Endothelial cell of umbilical vein (primary cell): Measurements from ENCODE around the gene IFNG-AS1. TPM values are rescaled to one million over a fixed set of nuclear protein-coding genes. Genes with fewer than 3 reads are reported as not detected.

Source experiments
- BruUV-seq: library from RNA; stranded (reverse); fragments of 400-500 nt; replicated peaks from 2 replicates; lab custom pipeline; 2021; lab: Mats Ljungman, UMichigan
- CTCF ChIA-PET: fragments of 300-600, 350-600 bp; sonication (Branson Sonifier 250); formaldehyde crosslinking; loops from one replicate; lab custom pipeline; 2021; ENCODE audit warnings: antibody characterized with exemption, inconsistent platforms; lab: Charles Lee
- POLR2A ChIA-PET: fragments of 300-600, 350-600 bp; sonication (Branson Sonifier 250); formaldehyde crosslinking; loops from one replicate; lab custom pipeline; 2021; ENCODE audit warnings: antibody characterized with exemption, inconsistent platforms; lab: Charles Lee
- DNase-seq: peaks from one replicate; pipeline ENCODE4 v3.0.0-alpha.2; 2011; ENCODE audit warnings: low read depth, low spot score
- FAIRE-seq: peaks from 2 replicates; lab custom pipeline; 2011; peaks lifted over from hg19 to GRCh38; lab: Jason Lieb, UNC
- H2AFZ ChIP-seq: 2 replicates; pipeline ENCODE4 v1.6.0; 2012; ENCODE audit warnings: low read depth, low read length, control low read depth, inconsistent platforms
- H3K27ac ChIP-seq: 2 replicates; pipeline ENCODE4 v1.5.1; 2011; ENCODE audit warnings: low read depth, mild to moderate bottlenecking, control low read depth, low read length, moderate library complexity; ENCODE audit not compliant: insufficient read depth
- H3K27me3 ChIP-seq, 2 experiments: 2 replicates each; pipeline versions ENCODE4 v1.6.0 to v1.6.1; 2011; ENCODE audit warnings: low read length in 2 of 2, mixed read lengths in 1 of 2; ENCODE audit not compliant: control insufficient read depth in 2 of 2, insufficient read depth in 2 of 2
- H3K36me3 ChIP-seq, 2 experiments: 2 replicates in 1 of 2; 3 replicates in 1 of 2; pipeline ENCODE4 v1.5.1; 2011; ENCODE audit warnings: low read length in 2 of 2, mild to moderate bottlenecking in 1 of 2, moderate library complexity in 1 of 2; ENCODE audit not compliant: control insufficient read depth in 2 of 2, insufficient read depth in 2 of 2; ENCODE audit errors: extremely low read depth in 1 of 2
- H3K4me1 ChIP-seq: 3 replicates; pipeline ENCODE4 v1.5.1; 2011; ENCODE audit warnings: mild to moderate bottlenecking, low read length; ENCODE audit not compliant: control insufficient read depth, insufficient read depth; ENCODE audit errors: extremely low read depth
- H3K4me2 ChIP-seq: 2 replicates; pipeline ENCODE4 v1.6.1; 2011; ENCODE audit warnings: low read length, control low read depth, mixed read lengths; ENCODE audit not compliant: insufficient read depth
- H3K4me3 ChIP-seq, 3 experiments: fragments of 200-600 bp in 1 of 3; sonication (generic), shearing (Covaris generic) in 1 of 3; replicated peaks in 1 of 3; 2 replicates each; pipeline ENCODE4 v1.5.1; 2011 to 2016; ENCODE audit warnings: control low read depth in 3 of 3, low read length in 3 of 3, mild to moderate bottlenecking in 2 of 3, inconsistent platforms in 1 of 3, low read depth in 1 of 3, moderate library complexity in 1 of 3; ENCODE audit not compliant: insufficient read depth in 1 of 3
- H3K79me2 ChIP-seq: 2 replicates; pipeline ENCODE4 v1.6.0; 2012; ENCODE audit warnings: low read length, inconsistent platforms; ENCODE audit not compliant: control insufficient read depth, insufficient read depth
- H3K9ac ChIP-seq: replicated peaks from 2 replicates; pipeline ENCODE3; 2011; ENCODE audit warnings: low read length, control low read depth; ENCODE audit not compliant: insufficient read depth; ENCODE audit errors: extremely low read depth
- H3K9me1 ChIP-seq: replicated peaks from 3 replicates; pipeline ENCODE4 v1.6.0; 2011; ENCODE audit warnings: mild to moderate bottlenecking, low read length; ENCODE audit not compliant: control insufficient read depth, insufficient read depth; ENCODE audit errors: extremely low read depth
- H3K9me3 ChIP-seq: replicated peaks from 2 replicates; pipeline ENCODE4 v1.5.1; 2012; ENCODE audit warnings: low read length, inconsistent platforms; ENCODE audit not compliant: control insufficient read depth, insufficient read depth
- H4K20me1 ChIP-seq: replicated peaks from 2 replicates; pipeline ENCODE3; 2011; ENCODE audit warnings: mild to moderate bottlenecking, low read length; ENCODE audit not compliant: control insufficient read depth, insufficient read depth; ENCODE audit errors: extremely low read depth
- EZH2 ChIP-seq: IDR thresholded peaks from 2 replicates; pipeline ENCODE4 v1.6.1; 2012; ENCODE audit warnings: borderline replicate concordance, low read depth, mild to moderate bottlenecking, moderate library complexity, low read length, inconsistent platforms; ENCODE audit not compliant: severe bottlenecking
- FOS ChIP-seq: IDR thresholded peaks from 2 replicates; pipeline ENCODE4 v1.6.1; 2011; ENCODE audit warnings: mild to moderate bottlenecking, low read length, moderate library complexity, borderline replicate concordance; ENCODE audit not compliant: insufficient read depth
- GATA2 ChIP-seq: IDR thresholded peaks from 2 replicates; pipeline ENCODE4 v1.7.0; 2011; ENCODE audit warnings: low read depth, mild to moderate bottlenecking, moderate library complexity, mixed read lengths, low read length; ENCODE audit not compliant: insufficient read length, insufficient read depth
- JUN ChIP-seq: IDR thresholded peaks from 2 replicates; pipeline ENCODE4 v1.6.1; 2011; ENCODE audit warnings: borderline replicate concordance, low read depth; ENCODE audit not compliant: insufficient read length, insufficient read depth
- MYC ChIP-seq: IDR thresholded peaks from one replicate; pipeline ENCODE4 v1.6.1; 2011; ENCODE audit warnings: mild to moderate bottlenecking, low read depth, low read length
- POLR2A ChIP-seq: IDR thresholded peaks from 2 replicates; pipeline ENCODE4 v1.6.1; 2012; ENCODE audit warnings: low read depth, mild to moderate bottlenecking, control low read depth, low read length
- POLR2AphosphoS5 ChIP-seq: IDR thresholded peaks from 2 replicates; pipeline ENCODE4 v1.6.1; 2012; ENCODE audit warnings: low read depth, mild to moderate bottlenecking, control low read depth, low read length, moderate library complexity; ENCODE audit not compliant: insufficient read depth
- dilution Hi-C: fragments of 300-500 bp; cut with MboI; formaldehyde crosslinking; loops from one replicate; pipeline ENCODE4 v1.15.0; 2019; ENCODE audit warnings: low sequenced_read_pairs; ENCODE audit not compliant: extremely low pct_ligation_motif_present
- intact Hi-C: fragments of 100-400 bp; cut with micrococcal nuclease; formaldehyde crosslinking; loops from one replicate; pipeline ENCODE4 v1.10.0; 2022
- polyA plus RNA-seq, 4 experiments: library from polyadenylated mRNA; depleted of rRNA in 3 of 4; stranded (reverse) in 3 of 4; unstranded in 1 of 4; fragments of >200 nt; gene quantifications; 2 replicates each; pipeline versions ENCODE4 v1.2.1 to v1.2.3, GENCODE V29; 2011 to 2012; ENCODE audit warnings: missing spikeins in 1 of 4
- total RNA-seq: library from RNA; stranded (reverse); gene quantifications from 2 replicates; pipeline ENCODE4 v1.2.3, GENCODE V29; 2021
- TF ChIP-seq, protein P1 (sequence below): IDR thresholded peaks from 2 replicates; pipeline ENCODE4 v1.6.1; 2011; ENCODE audit not compliant: insufficient read depth, insufficient read length
- TF ChIP-seq, protein P2 (sequence below), 2 donors: IDR thresholded peaks; 1 replicate in 1 of 2; 2 replicates in 1 of 2; pipeline ENCODE4 v1.5.1; 2011; ENCODE audit warnings: low read length in 2 of 2, mild to moderate bottlenecking in 2 of 2, moderate library complexity in 2 of 2, control low read depth in 1 of 2, inconsistent platforms in 1 of 2, low read depth in 1 of 2; ENCODE audit not compliant: insufficient read depth in 1 of 2; ENCODE audit errors: extremely low read depth in 1 of 2

The IFNG-AS1 gene
- total and polyA plus RNA-seq, 2 donors (not counting 3 experiments of a cell fraction or from before 2014, with no cell fraction given) = not detected

DNA sequence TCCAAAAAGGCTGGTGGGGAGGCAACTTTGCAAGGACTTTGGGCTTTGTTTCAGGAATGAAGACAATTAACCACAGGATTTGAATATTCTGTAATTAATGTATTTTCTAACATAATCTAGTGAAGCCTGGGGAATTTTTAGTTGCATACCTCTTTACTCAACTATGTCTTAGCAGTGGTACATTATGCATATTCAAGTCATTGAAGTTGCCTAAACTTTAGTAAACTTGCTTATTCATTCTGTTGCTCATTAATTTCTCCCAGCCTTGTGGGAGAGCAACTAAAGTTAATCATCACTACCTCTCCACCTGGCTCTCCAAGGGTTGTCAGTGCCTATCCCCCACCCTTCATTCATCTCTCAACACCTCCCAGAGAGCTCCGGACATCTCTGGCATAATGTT lies 54.2 kb downstream of the IFNG-AS1 start:
- no peak overlapping the region for H3K27ac ChIP-seq
- no peak overlapping the region for H3K4me2 ChIP-seq
- DNase-seq = no peak
- H3K36me3 ChIP-seq = no peaks in the 10 kb centered on the region
- no peaks in the 10 kb centered on the region for H4K20me1 ChIP-seq
- H3K9me1 ChIP-seq = no peaks in the 10 kb centered on the region
- TF ChIP-seq FOS = no peak
- TF ChIP-seq, protein P1, sequence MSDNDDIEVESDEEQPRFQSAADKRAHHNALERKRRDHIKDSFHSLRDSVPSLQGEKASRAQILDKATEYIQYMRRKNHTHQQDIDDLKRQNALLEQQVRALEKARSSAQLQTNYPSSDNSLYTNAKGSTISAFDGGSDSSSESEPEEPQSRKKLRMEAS = no peak
- TF ChIP-seq, protein P2, sequence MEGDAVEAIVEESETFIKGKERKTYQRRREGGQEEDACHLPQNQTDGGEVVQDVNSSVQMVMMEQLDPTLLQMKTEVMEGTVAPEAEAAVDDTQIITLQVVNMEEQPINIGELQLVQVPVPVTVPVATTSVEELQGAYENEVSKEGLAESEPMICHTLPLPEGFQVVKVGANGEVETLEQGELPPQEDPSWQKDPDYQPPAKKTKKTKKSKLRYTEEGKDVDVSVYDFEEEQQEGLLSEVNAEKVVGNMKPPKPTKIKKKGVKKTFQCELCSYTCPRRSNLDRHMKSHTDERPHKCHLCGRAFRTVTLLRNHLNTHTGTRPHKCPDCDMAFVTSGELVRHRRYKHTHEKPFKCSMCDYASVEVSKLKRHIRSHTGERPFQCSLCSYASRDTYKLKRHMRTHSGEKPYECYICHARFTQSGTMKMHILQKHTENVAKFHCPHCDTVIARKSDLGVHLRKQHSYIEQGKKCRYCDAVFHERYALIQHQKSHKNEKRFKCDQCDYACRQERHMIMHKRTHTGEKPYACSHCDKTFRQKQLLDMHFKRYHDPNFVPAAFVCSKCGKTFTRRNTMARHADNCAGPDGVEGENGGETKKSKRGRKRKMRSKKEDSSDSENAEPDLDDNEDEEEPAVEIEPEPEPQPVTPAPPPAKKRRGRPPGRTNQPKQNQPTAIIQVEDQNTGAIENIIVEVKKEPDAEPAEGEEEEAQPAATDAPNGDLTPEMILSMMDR (IDR thresholded peaks at IDR 0.05; ENCODE audit: extremely low read depth in 1 of 2, insufficient read depth in 1 of 2, low read depth in 1 of 2, low read length in 2 of 2) = no peak
- no peak for TF ChIP-seq POLR2A
- no peak for TF ChIP-seq POLR2AphosphoS5
- no peak for TF ChIP-seq MYC
- no peak for TF ChIP-seq JUN
- no peak for TF ChIP-seq EZH2
- no peak for TF ChIP-seq GATA2
- ChIA-PET POLR2A (no interaction called here), CTCF (no interaction called here)
- H2AFZ ChIP-seq = no peak overlapping the region
- no peaks in the 10 kb centered on the region for H3K9me3 ChIP-seq
- FAIRE-seq = no peak
- dilution Hi-C loops = no loop called here
- H3K27me3 ChIP-seq = no peaks in the 10 kb centered on the region
- no peak overlapping the region for H3K9ac ChIP-seq
- no peak overlapping the region for H3K4me3 ChIP-seq
- no TSS peak for BruUV-seq
- intact Hi-C loops = loop anchor here (5.0 to 10.0 kb wide), 2 partner anchors 181 to 686 kb away; partner anchors contain the start of gene IL26
- H3K79me2 ChIP-seq = no peaks in the 10 kb centered on the region
- H3K4me1 ChIP-seq = no peaks in the 10 kb centered on the region
